ENCODE measurements around the gene DUSP10. TPM values are rescaled to one million over a fixed set of nuclear protein-coding genes. Genes with fewer than 3 reads are reported as not detected.

Gene DUSP10
- total and polyA plus RNA-seq, 8 donors = 4.7 to 14.5 (median 9.3) TPM

DNA sequence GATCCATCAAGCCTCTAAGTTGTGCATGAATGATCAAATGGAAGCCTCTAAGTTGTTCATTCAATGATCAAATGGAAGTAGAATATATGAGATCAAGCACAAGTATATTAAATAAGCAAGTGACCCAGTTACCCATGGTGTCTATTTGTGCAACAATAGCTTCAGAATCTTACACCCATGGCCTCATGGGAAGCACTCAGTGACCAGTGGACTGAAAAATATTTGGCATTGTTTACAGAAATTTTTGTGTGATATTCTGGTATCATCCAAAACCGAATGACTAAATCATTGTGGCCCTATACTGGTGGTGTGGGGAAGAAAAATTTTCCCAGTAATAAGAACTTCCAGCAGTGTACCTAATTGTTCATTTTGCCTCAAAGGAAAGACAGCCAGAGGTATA is 46.6 kb downstream of the DUSP10 start:
- ATAC-seq (no peak), FAIRE-seq (no peak), DNase-seq (no peak)
- WGBS, 2 donors = 54 to 56% methylated on average over 1 of the region's 1 CpG
- H3K36me3 ChIP-seq = no peaks in the 10 kb centered on the region
- H3K4me3 ChIP-seq = no peak overlapping the region
- H3K27ac ChIP-seq = no peak overlapping the region
- H3K4me1 ChIP-seq = peaks cover 5 to 15% (median 5%) of the 10 kb centered on the region in 3 donors
- no peaks in the 10 kb centered on the region for H3K27me3 ChIP-seq
- intact Hi-C loops (cut with DNase I) = no loop called here
- H3K9me3 ChIP-seq = no peaks in the 10 kb centered on the region
- no peak for TF ChIP-seq CTCF (IDR thresholded peaks at IDR 0.05)

DNA sequence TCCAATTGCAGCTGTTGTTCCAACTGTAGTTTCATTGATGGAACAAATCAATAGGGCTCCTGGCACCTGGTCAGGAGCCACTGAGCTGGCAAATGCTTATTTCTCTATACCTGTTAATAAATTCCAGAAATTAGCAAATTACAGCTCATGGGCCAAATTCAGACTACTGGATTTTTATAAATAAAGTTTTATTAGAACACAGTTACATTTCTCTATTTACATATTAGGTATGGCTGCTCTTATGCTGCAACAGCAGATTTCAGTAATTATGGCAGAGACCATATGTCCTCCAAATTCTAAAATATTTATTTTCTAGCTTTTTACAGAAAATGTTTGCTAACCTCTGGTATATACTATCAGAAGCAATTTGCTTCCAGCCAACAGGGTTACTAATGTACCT is 47.8 kb downstream of the DUSP10 start:
- DNase-seq = no peak
- no peak for TF ChIP-seq CTCF (IDR thresholded peaks at IDR 0.05)
- peaks cover 0 to 9% (median under 1%) of the 10 kb centered on the region in 3 donors for H3K4me1 ChIP-seq
- no peaks in the 10 kb centered on the region for H3K36me3 ChIP-seq
- no peak for ATAC-seq
- no peak for FAIRE-seq
- H3K27me3 ChIP-seq = no peaks in the 10 kb centered on the region
- intact Hi-C loops (cut with DNase I) = no loop called here
- H3K27ac ChIP-seq = no peak overlapping the region
- H3K4me3 ChIP-seq = no peak overlapping the region
- no peaks in the 10 kb centered on the region for H3K9me3 ChIP-seq

DNA sequence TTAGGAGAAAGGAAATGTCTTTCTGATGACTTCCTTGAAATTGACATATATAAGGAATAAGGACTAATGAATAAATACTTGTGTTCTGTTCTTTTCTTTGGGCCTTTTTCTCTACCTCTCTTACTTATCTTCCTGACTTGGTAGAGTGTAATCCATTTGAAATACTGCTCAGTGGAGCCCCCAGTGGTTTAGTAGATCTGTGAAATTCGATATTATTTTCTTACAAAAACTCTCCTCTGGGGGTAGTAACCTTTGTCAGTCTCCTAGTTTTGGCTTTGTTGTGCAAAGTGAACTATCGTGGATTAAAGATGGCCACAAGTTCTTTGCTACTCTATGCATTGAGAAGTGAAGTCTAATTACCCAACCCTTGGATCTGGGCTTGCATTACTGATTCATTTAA is 48.8 kb downstream of the DUSP10 start:
- no peaks in the 10 kb centered on the region for H3K9me3 ChIP-seq
- TF ChIP-seq CTCF (IDR thresholded peaks at IDR 0.05) = no peak

DNA sequence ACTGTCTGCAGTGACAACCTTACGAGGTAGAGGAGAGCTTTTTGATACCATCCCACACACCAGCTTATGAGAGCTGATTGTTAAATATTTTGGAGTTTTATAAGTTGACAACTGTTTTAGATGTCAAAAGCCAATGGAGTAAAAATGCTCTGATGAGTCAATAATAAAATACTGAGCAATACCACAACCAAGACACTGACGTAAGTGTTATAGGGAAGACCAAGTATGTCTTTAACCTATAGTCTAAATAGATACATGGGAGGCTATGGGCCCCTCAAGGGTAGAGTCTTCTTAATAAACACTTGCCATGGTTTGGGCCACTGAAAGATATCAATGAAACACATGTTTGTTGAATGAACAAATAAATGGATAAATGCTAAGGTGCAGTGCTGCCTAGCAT is 49.2 kb downstream of the DUSP10 start:
- Histone ChIP-seq H3K4me1 (no peaks in the 10 kb centered on the region), H3K4me3 (no peak overlapping the region), H3K27me3 (no peaks in the 10 kb centered on the region), H3K9me3 (no peaks in the 10 kb centered on the region), H3K36me3 (no peaks in the 10 kb centered on the region), H3K27ac (no peak overlapping the region)
- TF ChIP-seq CTCF (IDR thresholded peaks at IDR 0.05) = no peak
- FAIRE-seq = no peak
- 72 to 85% methylated on average over 2 of the region's 2 CpGs for WGBS, 2 donors
- ATAC-seq = no peak
- intact Hi-C loops (cut with DNase I) = no loop called here
- no peak for DNase-seq

More for the DNA sequence above, 48.8 kb downstream of the DUSP10 start:
- Histone ChIP-seq H3K4me1 (no peaks in the 10 kb centered on the region), H3K27me3 (no peaks in the 10 kb centered on the region), H3K4me3 (no peak overlapping the region), H3K27ac (no peak overlapping the region), H3K36me3 (no peaks in the 10 kb centered on the region)
- ATAC-seq (no peak), DNase-seq (no peak), FAIRE-seq (no peak)
- WGBS, 2 donors = 76 to 86% methylated on average over 2 of the region's 2 CpGs
- intact Hi-C loops (cut with DNase I) = no loop called here

DNA sequence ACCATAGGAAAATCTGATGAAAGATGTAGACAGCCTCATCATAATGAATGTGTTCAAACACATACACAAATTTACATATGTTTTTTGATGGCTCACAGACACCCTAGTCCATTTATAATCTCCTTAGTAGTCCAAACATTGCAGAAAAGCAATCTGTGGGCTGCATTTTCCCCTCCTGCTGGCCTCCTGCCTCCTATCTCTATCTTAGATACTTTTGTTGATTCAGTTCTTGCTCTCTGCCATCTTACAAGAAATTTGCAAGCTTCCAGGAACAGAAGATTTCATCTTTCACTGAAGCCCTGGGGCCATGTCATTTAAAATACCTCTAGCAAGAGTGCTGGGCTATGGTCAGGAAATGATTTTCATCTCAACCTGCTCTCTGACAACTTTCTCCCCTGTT is 50.6 kb downstream of the DUSP10 start:
- no peaks in the 10 kb centered on the region for H3K27me3 ChIP-seq
- FAIRE-seq (no peak), DNase-seq (no peak), ATAC-seq (no peak)
- TF ChIP-seq CTCF (IDR thresholded peaks at IDR 0.05) = no peak
- H3K4me3 ChIP-seq = no peak overlapping the region
- no peaks in the 10 kb centered on the region for H3K4me1 ChIP-seq
- no peak overlapping the region for H3K27ac ChIP-seq
- H3K36me3 ChIP-seq = no peaks in the 10 kb centered on the region
- intact Hi-C loops (cut with DNase I) = no loop called here
- no peaks in the 10 kb centered on the region for H3K9me3 ChIP-seq
